Body of pancreas (tissue), 4 donors: Measurements from ENCODE around the gene UBE2I.

Experiments
- CTCF ChIP-seq, 7 experiments: fragments of 450-650 bp in 4 of 7; fragments of 200-600 bp in 3 of 7; sonication (generic) in 3 of 7; IDR thresholded peaks; one replicate each; pipeline ENCODE4 v1.5.1; 2016 to 2019; ENCODE audit warnings: antibody characterized with exemption in 7 of 7
- POLR2A ChIP-seq, 3 donors: fragments of 450-650 bp; IDR thresholded peaks; one replicate each; pipeline ENCODE4 v1.6.1; 2016; ENCODE audit warnings: antibody characterized with exemption in 3 of 3, mild to moderate bottlenecking in 2 of 3

GRCh38 chr16:1367486-1368174 lies 58.2 kb downstream of the UBE2I start:
- TF ChIP-seq CTCF (IDR thresholded peaks at IDR 0.05) = no peak
- TF ChIP-seq POLR2A (IDR thresholded peaks at IDR 0.05) = no peak
